Loucy (cell line): ENCODE data around the gene EEFSEC.

ENCODE experiments used
- H2AFZ ChIP-seq: fragments of 200-600 bp; sonication (generic); 2 replicates; pipeline ENCODE4 v1.6.0; 2016; ENCODE audit warnings: antibody characterized with exemption, mild to moderate bottlenecking, low read length, moderate library complexity
- H3F3A ChIP-seq: fragments of 200-600 bp; 2 replicates; pipeline ENCODE4 v1.6.0; 2016; ENCODE audit warnings: antibody characterized with exemption, low read depth, mild to moderate bottlenecking
- H3K27me3 ChIP-seq: fragments of 200-600 bp; sonication (generic); 2 replicates; pipeline ENCODE4 v1.6.1; 2014; ENCODE audit warnings: low read length, mild to moderate bottlenecking; ENCODE audit not compliant: insufficient read depth, poor library complexity, severe bottlenecking
- H3K36me3 ChIP-seq: fragments of 200-600 bp; sonication (generic); 2 replicates; pipeline ENCODE4 v1.6.1; 2016; ENCODE audit warnings: low read length; ENCODE audit not compliant: insufficient read depth
- H3K4me1 ChIP-seq: fragments of 200-600 bp; sonication (generic); 2 replicates; pipeline ENCODE4 v1.5.1; 2014; ENCODE audit warnings: low read length, mild to moderate bottlenecking; ENCODE audit not compliant: insufficient read depth, poor library complexity, severe bottlenecking
- H3K4me2 ChIP-seq: fragments of 200-600 bp; sonication (generic); 2 replicates; pipeline ENCODE4 v1.6.0; 2014; ENCODE audit warnings: antibody characterized with exemption, low read length, low read depth, mild to moderate bottlenecking; ENCODE audit not compliant: poor library complexity, severe bottlenecking
- H3K4me3 ChIP-seq: fragments of 200-600 bp; sonication (generic); 2 replicates; pipeline ENCODE4 v1.5.1; 2014; ENCODE audit warnings: low read length, mild to moderate bottlenecking, mixed read lengths; ENCODE audit not compliant: poor library complexity, severe bottlenecking
- H3K79me2 ChIP-seq: fragments of 200-600 bp; sonication (generic); 2 replicates; pipeline ENCODE4 v1.6.1; 2014; ENCODE audit warnings: low read length; ENCODE audit not compliant: insufficient read depth
- H3K9ac ChIP-seq: fragments of 200-600 bp; sonication (generic); 2 replicates; pipeline ENCODE4 v1.6.0; 2014; ENCODE audit warnings: mild to moderate bottlenecking, low read depth, low read length, moderate library complexity; ENCODE audit not compliant: poor library complexity, severe bottlenecking
- H3K9me2 ChIP-seq: fragments of 200-600 bp; sonication (generic); replicated peaks from 2 replicates; pipeline ENCODE4 v1.6.1; 2016; ENCODE audit warnings: low read depth, low read length, mixed read lengths
- H3K9me3 ChIP-seq: fragments of 200-600 bp; sonication (generic); 2 replicates; pipeline ENCODE4 v1.6.1; 2014; ENCODE audit warnings: mild to moderate bottlenecking, antibody characterized with exemption, low read length, low read depth; ENCODE audit not compliant: insufficient read depth
- H4K20me1 ChIP-seq: fragments of 200-600 bp; sonication (generic); 2 replicates; pipeline ENCODE4 v1.6.0; 2014; ENCODE audit warnings: antibody characterized with exemption, low read length, mild to moderate bottlenecking; ENCODE audit not compliant: insufficient read depth, poor library complexity, severe bottlenecking
- EZH2phosphoT487 ChIP-seq: fragments of 200-600 bp; IDR thresholded peaks from 2 replicates; pipeline ENCODE4 v1.6.1; 2018; ENCODE audit warnings: antibody characterized with exemption, mild to moderate bottlenecking, moderate library complexity, borderline replicate concordance
- TF ChIP-seq, protein P1 (sequence below): fragments of 200-600 bp; sonication (generic); conservative IDR thresholded peaks from 2 replicates; pipeline ENCODE4 v1.5.1; 2014; ENCODE audit warnings: mild to moderate bottlenecking, antibody characterized with exemption, low read length

Gene EEFSEC

DNA sequence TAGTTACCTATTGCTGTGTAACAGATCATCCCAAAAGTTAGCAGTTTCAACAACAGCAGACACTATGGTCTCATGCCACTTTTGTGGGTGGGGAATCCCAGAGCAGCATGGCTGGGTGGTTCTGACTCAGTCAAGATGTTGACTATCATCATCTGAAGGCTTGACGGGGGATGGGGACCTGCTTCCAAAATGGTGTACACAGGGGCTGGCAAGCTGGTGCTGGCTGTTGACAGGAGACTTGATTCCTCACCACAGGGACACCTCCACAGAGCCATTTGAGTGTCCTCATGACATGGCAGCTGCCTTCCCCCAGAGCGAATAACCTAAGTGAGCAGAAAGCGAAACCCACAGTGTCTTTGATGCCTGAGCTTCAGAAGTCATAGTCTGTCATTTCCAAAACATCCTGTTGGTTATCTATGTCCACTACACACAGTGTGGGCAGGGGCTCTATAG lies 294.3 kb downstream of the EEFSEC start:
- no peak overlapping the region for H3K4me3 ChIP-seq
- H3K4me1 ChIP-seq = peaks cover 16% of the 10 kb centered on the region
- H3K27me3 ChIP-seq = no peaks in the 10 kb centered on the region
- TF ChIP-seq EZH2phosphoT487 = no peak
- TF ChIP-seq, protein P1, sequence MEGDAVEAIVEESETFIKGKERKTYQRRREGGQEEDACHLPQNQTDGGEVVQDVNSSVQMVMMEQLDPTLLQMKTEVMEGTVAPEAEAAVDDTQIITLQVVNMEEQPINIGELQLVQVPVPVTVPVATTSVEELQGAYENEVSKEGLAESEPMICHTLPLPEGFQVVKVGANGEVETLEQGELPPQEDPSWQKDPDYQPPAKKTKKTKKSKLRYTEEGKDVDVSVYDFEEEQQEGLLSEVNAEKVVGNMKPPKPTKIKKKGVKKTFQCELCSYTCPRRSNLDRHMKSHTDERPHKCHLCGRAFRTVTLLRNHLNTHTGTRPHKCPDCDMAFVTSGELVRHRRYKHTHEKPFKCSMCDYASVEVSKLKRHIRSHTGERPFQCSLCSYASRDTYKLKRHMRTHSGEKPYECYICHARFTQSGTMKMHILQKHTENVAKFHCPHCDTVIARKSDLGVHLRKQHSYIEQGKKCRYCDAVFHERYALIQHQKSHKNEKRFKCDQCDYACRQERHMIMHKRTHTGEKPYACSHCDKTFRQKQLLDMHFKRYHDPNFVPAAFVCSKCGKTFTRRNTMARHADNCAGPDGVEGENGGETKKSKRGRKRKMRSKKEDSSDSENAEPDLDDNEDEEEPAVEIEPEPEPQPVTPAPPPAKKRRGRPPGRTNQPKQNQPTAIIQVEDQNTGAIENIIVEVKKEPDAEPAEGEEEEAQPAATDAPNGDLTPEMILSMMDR = no peak
- no peaks in the 10 kb centered on the region for H3F3A ChIP-seq
- no peak overlapping the region for H2AFZ ChIP-seq
- H4K20me1 ChIP-seq = no peaks in the 10 kb centered on the region
- no peaks in the 10 kb centered on the region for H3K9me2 ChIP-seq
- H3K9ac ChIP-seq = no peak overlapping the region
- no peaks in the 10 kb centered on the region for H3K36me3 ChIP-seq
- no peaks in the 10 kb centered on the region for H3K9me3 ChIP-seq
- H3K4me2 ChIP-seq = peak overlapping the region; percentile 51
- H3K79me2 ChIP-seq = no peaks in the 10 kb centered on the region

DNA sequence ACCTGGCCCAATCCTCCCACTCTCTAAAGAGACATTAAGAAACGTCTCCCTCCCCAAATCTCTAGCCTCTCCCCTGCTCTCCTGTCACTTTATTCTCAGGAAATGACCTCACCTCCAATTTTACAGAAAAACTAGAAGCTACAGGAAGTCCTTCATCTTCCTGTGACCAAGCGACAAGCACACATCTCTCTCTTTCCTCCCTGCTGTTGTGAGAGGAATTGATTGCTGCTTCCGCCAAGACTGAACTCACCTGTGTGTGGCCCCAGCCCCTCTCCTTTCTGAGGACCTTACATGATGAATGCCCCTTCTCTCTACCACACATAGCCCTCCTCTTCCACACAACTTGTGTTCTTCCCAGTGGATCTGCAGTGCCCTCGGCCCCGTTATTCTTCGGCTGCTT lies 295.2 kb downstream of the EEFSEC start:
- H2AFZ ChIP-seq = no peak overlapping the region
- peak overlapping the region; percentile 51 for H3K4me2 ChIP-seq
- H3K4me3 ChIP-seq = peak overlapping the region; percentile 30
- H3F3A ChIP-seq = no peaks in the 10 kb centered on the region
- H3K9me2 ChIP-seq = no peaks in the 10 kb centered on the region
- no peaks in the 10 kb centered on the region for H3K27me3 ChIP-seq
- no peaks in the 10 kb centered on the region for H4K20me1 ChIP-seq
- no peaks in the 10 kb centered on the region for H3K79me2 ChIP-seq
- no peaks in the 10 kb centered on the region for H3K9me3 ChIP-seq
- no peaks in the 10 kb centered on the region for H3K36me3 ChIP-seq
- TF ChIP-seq, protein P1 = no peak
- no peak for TF ChIP-seq EZH2phosphoT487
- no peak overlapping the region for H3K9ac ChIP-seq
- H3K4me1 ChIP-seq = peaks cover 16% of the 10 kb centered on the region

- TF ChIP-seq EZH2phosphoT487 = no peak
- TF ChIP-seq, protein P1 = no peak
- no peak overlapping the region for H3K9ac ChIP-seq
- H3K79me2 ChIP-seq = no peaks in the 10 kb centered on the region
- H3K9me3 ChIP-seq = no peaks in the 10 kb centered on the region
- H3K9me2 ChIP-seq = no peaks in the 10 kb centered on the region
- peak overlapping the region; percentile 51 for H3K4me2 ChIP-seq
- H3F3A ChIP-seq = no peaks in the 10 kb centered on the region
- no peak overlapping the region for H2AFZ ChIP-seq
- peaks cover 16% of the 10 kb centered on the region for H3K4me1 ChIP-seq
- H3K36me3 ChIP-seq = no peaks in the 10 kb centered on the region
- no peaks in the 10 kb centered on the region for H4K20me1 ChIP-seq
- H3K27me3 ChIP-seq = no peaks in the 10 kb centered on the region
- H3K4me3 ChIP-seq = peak overlapping the region; percentile 30
Measured at GRCh38 chr3:128449111-128449638, 295.9 kb downstream of the EEFSEC start.
